ENCODE results near the gene ATP8A1.

Gene ATP8A1

GRCh38 chr4:42436928-42437565 is 219.9 kb downstream of the ATP8A1 start:
- Histone ChIP-seq H3K79me2 (ENCODE audit: control insufficient read depth, low read length) (no peaks in the 10 kb centered on the region), H3K4me2 (ENCODE audit: low read length) (no peak overlapping the region), H3K27ac (ENCODE audit: low read depth, low read length) (no peak overlapping the region), H3K27me3 (ENCODE audit: control insufficient read depth, low read length) (no peaks in the 10 kb centered on the region), H3F3A (ENCODE audit: control insufficient read depth, insufficient read depth) (no peaks in the 10 kb centered on the region), H3K4me3 (ENCODE audit: low read length) (no peak overlapping the region), H3K36me3 (ENCODE audit: control insufficient read depth, low read length) (peaks cover 10% of the 10 kb centered on the region), H3K4me1 (ENCODE audit: control insufficient read depth, low read length) (no peaks in the 10 kb centered on the region), H3K9me2 (replicated peaks; ENCODE audit: control insufficient read depth, low read length) (no peaks in the 10 kb centered on the region), H4K20me1 (ENCODE audit: control insufficient read depth, insufficient read depth, low read depth, low read length) (no peaks in the 10 kb centered on the region), H3K9me3 (ENCODE audit: control insufficient read depth, insufficient read depth, low read length) (no peaks in the 10 kb centered on the region)
- TF ChIP-seq, protein P1, sequence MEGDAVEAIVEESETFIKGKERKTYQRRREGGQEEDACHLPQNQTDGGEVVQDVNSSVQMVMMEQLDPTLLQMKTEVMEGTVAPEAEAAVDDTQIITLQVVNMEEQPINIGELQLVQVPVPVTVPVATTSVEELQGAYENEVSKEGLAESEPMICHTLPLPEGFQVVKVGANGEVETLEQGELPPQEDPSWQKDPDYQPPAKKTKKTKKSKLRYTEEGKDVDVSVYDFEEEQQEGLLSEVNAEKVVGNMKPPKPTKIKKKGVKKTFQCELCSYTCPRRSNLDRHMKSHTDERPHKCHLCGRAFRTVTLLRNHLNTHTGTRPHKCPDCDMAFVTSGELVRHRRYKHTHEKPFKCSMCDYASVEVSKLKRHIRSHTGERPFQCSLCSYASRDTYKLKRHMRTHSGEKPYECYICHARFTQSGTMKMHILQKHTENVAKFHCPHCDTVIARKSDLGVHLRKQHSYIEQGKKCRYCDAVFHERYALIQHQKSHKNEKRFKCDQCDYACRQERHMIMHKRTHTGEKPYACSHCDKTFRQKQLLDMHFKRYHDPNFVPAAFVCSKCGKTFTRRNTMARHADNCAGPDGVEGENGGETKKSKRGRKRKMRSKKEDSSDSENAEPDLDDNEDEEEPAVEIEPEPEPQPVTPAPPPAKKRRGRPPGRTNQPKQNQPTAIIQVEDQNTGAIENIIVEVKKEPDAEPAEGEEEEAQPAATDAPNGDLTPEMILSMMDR (IDR thresholded peaks at IDR 0.05; ENCODE audit: low read depth, low read length, poor library complexity, severe bottlenecking), result no peak
- TF ChIP-seq EZH2phosphoT487 (IDR thresholded peaks at IDR 0.05; ENCODE audit: borderline replicate concordance, low read length), result no peak

DNA sequence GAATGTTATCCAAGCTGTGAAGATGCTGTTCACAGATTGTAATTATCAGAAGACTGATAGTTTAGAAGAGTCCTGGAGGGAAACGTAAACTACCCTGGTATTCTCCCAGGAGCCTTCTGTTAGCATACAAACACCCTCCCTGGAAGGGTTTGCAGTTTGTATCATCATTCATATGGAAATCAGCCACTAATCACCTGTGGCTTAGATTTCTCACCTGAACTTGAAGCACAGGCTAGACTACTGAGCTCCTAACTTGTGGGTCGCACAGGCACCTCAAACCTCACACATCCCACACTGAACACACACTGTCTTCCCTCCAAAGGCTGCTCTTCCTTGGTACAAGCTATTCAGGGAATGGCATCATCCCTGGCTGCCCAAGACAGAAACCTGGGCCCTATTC is 228.9 kb downstream of the ATP8A1 start:
- Histone ChIP-seq H3K4me1 (ENCODE audit: control insufficient read depth, low read length) (no peaks in the 10 kb centered on the region), H3K4me2 (ENCODE audit: low read length) (no peak overlapping the region), H3K27me3 (ENCODE audit: control insufficient read depth, low read length) (no peaks in the 10 kb centered on the region), H3K4me3 (ENCODE audit: low read length) (no peak overlapping the region), H4K20me1 (ENCODE audit: control insufficient read depth, insufficient read depth, low read depth, low read length) (no peaks in the 10 kb centered on the region), H3K27ac (ENCODE audit: low read depth, low read length) (no peak overlapping the region), H3F3A (ENCODE audit: control insufficient read depth, insufficient read depth) (no peaks in the 10 kb centered on the region), H3K9me2 (replicated peaks; ENCODE audit: control insufficient read depth, low read length) (no peaks in the 10 kb centered on the region), H3K9me3 (ENCODE audit: control insufficient read depth, insufficient read depth, low read length) (no peaks in the 10 kb centered on the region), H3K79me2 (ENCODE audit: control insufficient read depth, low read length) (no peaks in the 10 kb centered on the region), H3K36me3 (ENCODE audit: control insufficient read depth, low read length) (peaks cover 4% of the 10 kb centered on the region; the same call in 1 of the 2 replicates)
- TF ChIP-seq, protein P1 (IDR thresholded peaks at IDR 0.05; ENCODE audit: low read depth, low read length, poor library complexity, severe bottlenecking), result no peak
- TF ChIP-seq EZH2phosphoT487 (IDR thresholded peaks at IDR 0.05; ENCODE audit: borderline replicate concordance, low read length), result no peak

DNA sequence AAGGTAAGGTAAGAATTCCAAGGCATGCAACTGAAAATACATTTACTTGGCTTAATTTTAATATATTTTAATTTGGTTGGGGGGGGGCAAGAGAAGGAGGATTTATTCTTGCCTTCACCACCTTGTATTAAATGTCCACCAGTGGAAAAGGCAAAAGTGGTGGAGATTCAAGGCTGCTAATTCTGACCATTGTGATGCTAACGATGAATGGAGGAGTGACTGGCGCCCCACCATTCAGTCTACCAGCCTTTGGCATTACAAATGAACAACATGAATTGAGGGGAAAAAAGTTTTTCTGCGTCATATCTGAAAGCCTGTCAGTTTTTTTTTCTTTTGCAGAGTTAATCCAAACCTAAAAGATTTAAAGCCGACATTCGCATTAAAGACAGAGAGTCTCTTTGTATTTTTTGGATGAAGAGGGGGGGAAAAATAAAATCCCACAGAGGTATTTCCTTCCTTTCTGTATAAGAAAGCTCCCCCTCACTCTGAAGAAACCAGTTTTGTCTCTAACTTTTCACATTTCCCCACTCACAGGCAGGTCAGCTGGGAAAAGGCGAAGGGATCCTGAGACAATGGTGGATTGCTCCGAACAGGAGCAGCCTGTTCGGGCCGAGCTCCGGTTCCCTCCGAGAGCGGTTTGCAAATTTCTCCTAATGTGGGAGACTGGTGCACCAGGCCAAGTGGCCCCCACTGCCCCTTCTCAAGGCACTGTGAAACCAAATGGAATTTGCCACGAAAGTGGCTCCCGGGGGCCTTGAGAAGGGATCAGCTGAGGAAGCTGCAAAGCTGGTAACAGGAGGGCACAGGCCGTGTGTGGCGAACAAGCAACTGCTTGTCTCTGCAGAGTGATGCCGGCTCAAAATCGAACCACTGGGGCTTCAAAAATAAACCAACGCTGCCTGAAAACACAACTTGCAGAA is 231.5 kb downstream of the ATP8A1 start:
- H3K4me1 ChIP-seq (ENCODE audit: control insufficient read depth, low read length), result no peaks in the 10 kb centered on the region
- peaks cover 23% of the 10 kb centered on the region for H3K36me3 ChIP-seq (ENCODE audit: control insufficient read depth, low read length)
- no peaks in the 10 kb centered on the region for H3K9me2 ChIP-seq (replicated peaks; ENCODE audit: control insufficient read depth, low read length)
- H3K9me3 ChIP-seq (ENCODE audit: control insufficient read depth, insufficient read depth, low read length), result no peaks in the 10 kb centered on the region
- H3K4me2 ChIP-seq (ENCODE audit: low read length), result no peak overlapping the region
- H3K4me3 ChIP-seq (ENCODE audit: low read length), result no peak overlapping the region
- no peaks in the 10 kb centered on the region for H3F3A ChIP-seq (ENCODE audit: control insufficient read depth, insufficient read depth)
- no peaks in the 10 kb centered on the region for H4K20me1 ChIP-seq (ENCODE audit: control insufficient read depth, insufficient read depth, low read depth, low read length)
- TF ChIP-seq, protein P1 (IDR thresholded peaks at IDR 0.05; ENCODE audit: low read depth, low read length, poor library complexity, severe bottlenecking), result no peak
- TF ChIP-seq EZH2phosphoT487 (IDR thresholded peaks at IDR 0.05; ENCODE audit: borderline replicate concordance, low read length), result no peak
- H3K27me3 ChIP-seq (ENCODE audit: control insufficient read depth, low read length), result no peaks in the 10 kb centered on the region
- no peaks in the 10 kb centered on the region for H3K79me2 ChIP-seq (ENCODE audit: control insufficient read depth, low read length)
- no peak overlapping the region for H3K27ac ChIP-seq (ENCODE audit: low read depth, low read length)
